Neural cell (in vitro differentiated cells): ENCODE data around the gene CDSN. TPM values are rescaled to one million over a fixed set of nuclear protein-coding genes. Genes with fewer than 3 reads are reported as not detected.

Experiments
- H2AFZ ChIP-seq: fragments of 200-600, 300-800 bp; sonication (generic), shearing (Covaris generic); 2 replicates; pipeline ENCODE4 v1.6.0; 2014; ENCODE audit warnings: low read depth, mild to moderate bottlenecking, antibody characterized with exemption, low read length, moderate library complexity
- H3F3A ChIP-seq: fragments of 200-600 bp; shearing (Covaris generic); 2 replicates; pipeline ENCODE4 v1.6.1; 2016; ENCODE audit warnings: mild to moderate bottlenecking, moderate library complexity, mixed read lengths, antibody characterized with exemption, low read length; ENCODE audit not compliant: insufficient read depth, poor library complexity, severe bottlenecking
- H3K27ac ChIP-seq: fragments of 200-600, 300-800 bp; sonication (generic), shearing (Covaris generic); 2 replicates; pipeline ENCODE4 v1.5.1; 2014; ENCODE audit warnings: mild to moderate bottlenecking, low read length, moderate library complexity
- H3K27me3 ChIP-seq: fragments of 300-800, 200-600 bp; sonication (generic), shearing (Covaris generic); 2 replicates; pipeline ENCODE4 v1.6.0; 2014; ENCODE audit warnings: mild to moderate bottlenecking, low read depth, low read length, moderate library complexity; ENCODE audit not compliant: insufficient read depth
- H3K36me3 ChIP-seq: fragments of 300-800, 200-600 bp; sonication (generic), shearing (Covaris generic); 2 replicates; pipeline ENCODE4 v1.5.1; 2014; ENCODE audit warnings: mild to moderate bottlenecking, antibody characterized with exemption, low read length, moderate library complexity; ENCODE audit not compliant: insufficient read depth
- H3K4me2 ChIP-seq: fragments of 300-800, 200-600 bp; sonication (generic), shearing (Covaris generic); 2 replicates; pipeline ENCODE4 v1.6.0; 2014; ENCODE audit warnings: mild to moderate bottlenecking, low read length
- H3K4me3 ChIP-seq: fragments of 300-800, 200-600 bp; sonication (generic), shearing (Covaris generic); 2 replicates; pipeline ENCODE4 v1.5.1; 2014; ENCODE audit warnings: mild to moderate bottlenecking, low read length, moderate library complexity
- H3K79me2 ChIP-seq: fragments of 200-600 bp; shearing (Covaris generic); replicated peaks from 2 replicates; pipeline ENCODE4 v1.6.0; 2014; ENCODE audit warnings: mild to moderate bottlenecking, low read length, moderate library complexity; ENCODE audit not compliant: insufficient read depth
- H3K9ac ChIP-seq: fragments of 300-800, 200-600 bp; sonication (generic), shearing (Covaris generic); 2 replicates; pipeline ENCODE4 v1.6.1; 2016; ENCODE audit warnings: mild to moderate bottlenecking, low read length, mixed read lengths
- H3K9me2 ChIP-seq: fragments of 200-600 bp; shearing (Covaris generic); 2 replicates; pipeline ENCODE4 v1.6.1; 2016; ENCODE audit warnings: mild to moderate bottlenecking, low read length, mixed read lengths; ENCODE audit not compliant: insufficient read depth
- H3K9me3 ChIP-seq: fragments of 200-600, 300-800 bp; sonication (generic), shearing (Covaris generic); 2 replicates; pipeline ENCODE4 v1.6.1; 2016; ENCODE audit warnings: mild to moderate bottlenecking, mixed run types, low read length, moderate library complexity, mixed read lengths
- H4K20me1 ChIP-seq: fragments of 200-600 bp; shearing (Covaris generic); 2 replicates; pipeline ENCODE4 v1.6.1; 2016; ENCODE audit warnings: mild to moderate bottlenecking, mixed run types; ENCODE audit not compliant: insufficient read depth
- MXI1 ChIP-seq: fragments of 450-650 bp; conservative IDR thresholded peaks from 2 replicates; pipeline ENCODE4 v1.6.1; 2014; ENCODE audit warnings: antibody characterized with exemption, mild to moderate bottlenecking; ENCODE audit not compliant: poor library complexity, severe bottlenecking
- POLR2AphosphoS5 ChIP-seq: IDR thresholded peaks from 2 replicates; pipeline ENCODE4 v1.6.1; 2012
- RAD21 ChIP-seq: fragments of 450-650 bp; conservative IDR thresholded peaks from 2 replicates; pipeline ENCODE4 v1.6.1; 2014; ENCODE audit warnings: antibody characterized with exemption, mild to moderate bottlenecking, moderate library complexity
- TAF1 ChIP-seq: IDR thresholded peaks from 2 replicates; pipeline ENCODE4 v1.6.1; 2012; ENCODE audit warnings: low read depth
- polyA plus RNA-seq: library from polyadenylated mRNA; depleted of rRNA; stranded (reverse); fragments of >200 nt; gene quantifications from 2 replicates; pipeline ENCODE4 v1.2.3, GENCODE V29; 2014
- TF ChIP-seq, protein P1 (sequence below): IDR thresholded peaks from 2 replicates; pipeline ENCODE4 v1.6.1; 2012; ENCODE audit warnings: borderline replicate concordance
- TF ChIP-seq, protein P2 (sequence below): fragments of 450-650 bp; IDR thresholded peaks from 2 replicates; pipeline ENCODE4 v1.5.1; 2014; ENCODE audit warnings: antibody characterized with exemption, mild to moderate bottlenecking, moderate library complexity; ENCODE audit not compliant: poor library complexity, severe bottlenecking

Gene CDSN
- polyA plus RNA-seq, 1 donor from 2014 or later, result not detected

DNA sequence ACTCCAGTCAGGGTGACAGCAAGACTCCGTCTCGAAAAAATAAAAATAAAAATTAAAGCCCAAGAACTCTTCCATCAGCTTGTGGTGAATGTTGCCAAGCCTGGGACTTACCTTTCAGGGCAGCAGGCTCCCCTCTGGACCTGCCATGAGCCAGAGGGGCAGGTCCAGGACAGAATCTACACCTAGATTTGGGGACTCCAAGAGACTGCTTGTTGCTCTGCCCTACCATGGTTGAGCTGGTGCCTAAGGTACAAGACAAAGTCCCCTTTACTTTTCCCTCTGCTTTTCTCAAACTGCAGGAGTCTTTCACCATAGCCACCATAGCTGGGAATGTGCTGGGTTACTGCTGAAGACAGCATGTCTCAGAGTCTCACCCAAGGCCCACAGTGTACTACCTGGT is 17.1 kb downstream of the CDSN start:
- H3K79me2 ChIP-seq, result no peaks in the 10 kb centered on the region
- H3K9me3 ChIP-seq, result no peaks in the 10 kb centered on the region
- no peaks in the 10 kb centered on the region for H3F3A ChIP-seq
- no peak for TF ChIP-seq MXI1
- H3K27me3 ChIP-seq, result no peaks in the 10 kb centered on the region
- H3K9me2 ChIP-seq, result no peaks in the 10 kb centered on the region
- H3K9ac ChIP-seq, result no peak overlapping the region
- no peak overlapping the region for H2AFZ ChIP-seq
- no peaks in the 10 kb centered on the region for H4K20me1 ChIP-seq
- no peaks in the 10 kb centered on the region for H3K36me3 ChIP-seq
- no peak overlapping the region for H3K27ac ChIP-seq
- no peak overlapping the region for H3K4me2 ChIP-seq
- no peak overlapping the region for H3K4me3 ChIP-seq

DNA sequence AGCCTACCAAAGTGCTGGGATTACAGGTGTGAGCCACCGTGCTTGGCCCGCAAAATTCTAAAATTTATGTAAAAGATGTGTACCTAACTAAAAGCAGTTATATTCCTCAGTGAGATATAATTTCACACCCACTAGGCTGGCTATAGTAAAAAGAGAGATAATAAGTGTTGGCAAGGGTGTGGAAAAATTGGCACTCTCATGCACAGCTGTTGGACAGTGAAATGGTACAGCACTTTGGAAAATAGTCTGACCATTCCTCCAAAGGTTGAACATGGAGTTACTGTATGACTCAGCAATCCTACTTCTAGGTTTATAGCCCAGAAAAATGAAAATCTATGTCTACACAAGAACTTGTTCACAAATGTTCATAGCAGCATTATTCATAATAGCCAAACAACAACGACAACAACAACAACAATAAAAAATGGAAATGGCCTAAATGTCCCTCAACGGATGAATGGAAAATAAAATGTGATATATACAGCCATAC is 21.8 kb downstream of the CDSN start:
- no peaks in the 10 kb centered on the region for H3K79me2 ChIP-seq
- no peaks in the 10 kb centered on the region for H3F3A ChIP-seq
- no peaks in the 10 kb centered on the region for H3K27me3 ChIP-seq
- H3K9ac ChIP-seq, result no peak overlapping the region
- H3K36me3 ChIP-seq, result no peaks in the 10 kb centered on the region
- no peaks in the 10 kb centered on the region for H3K9me2 ChIP-seq
- H2AFZ ChIP-seq, result no peak overlapping the region
- H3K9me3 ChIP-seq, result no peaks in the 10 kb centered on the region
- no peak overlapping the region for H3K4me2 ChIP-seq
- H3K4me3 ChIP-seq, result no peak overlapping the region
- TF ChIP-seq, protein P1, sequence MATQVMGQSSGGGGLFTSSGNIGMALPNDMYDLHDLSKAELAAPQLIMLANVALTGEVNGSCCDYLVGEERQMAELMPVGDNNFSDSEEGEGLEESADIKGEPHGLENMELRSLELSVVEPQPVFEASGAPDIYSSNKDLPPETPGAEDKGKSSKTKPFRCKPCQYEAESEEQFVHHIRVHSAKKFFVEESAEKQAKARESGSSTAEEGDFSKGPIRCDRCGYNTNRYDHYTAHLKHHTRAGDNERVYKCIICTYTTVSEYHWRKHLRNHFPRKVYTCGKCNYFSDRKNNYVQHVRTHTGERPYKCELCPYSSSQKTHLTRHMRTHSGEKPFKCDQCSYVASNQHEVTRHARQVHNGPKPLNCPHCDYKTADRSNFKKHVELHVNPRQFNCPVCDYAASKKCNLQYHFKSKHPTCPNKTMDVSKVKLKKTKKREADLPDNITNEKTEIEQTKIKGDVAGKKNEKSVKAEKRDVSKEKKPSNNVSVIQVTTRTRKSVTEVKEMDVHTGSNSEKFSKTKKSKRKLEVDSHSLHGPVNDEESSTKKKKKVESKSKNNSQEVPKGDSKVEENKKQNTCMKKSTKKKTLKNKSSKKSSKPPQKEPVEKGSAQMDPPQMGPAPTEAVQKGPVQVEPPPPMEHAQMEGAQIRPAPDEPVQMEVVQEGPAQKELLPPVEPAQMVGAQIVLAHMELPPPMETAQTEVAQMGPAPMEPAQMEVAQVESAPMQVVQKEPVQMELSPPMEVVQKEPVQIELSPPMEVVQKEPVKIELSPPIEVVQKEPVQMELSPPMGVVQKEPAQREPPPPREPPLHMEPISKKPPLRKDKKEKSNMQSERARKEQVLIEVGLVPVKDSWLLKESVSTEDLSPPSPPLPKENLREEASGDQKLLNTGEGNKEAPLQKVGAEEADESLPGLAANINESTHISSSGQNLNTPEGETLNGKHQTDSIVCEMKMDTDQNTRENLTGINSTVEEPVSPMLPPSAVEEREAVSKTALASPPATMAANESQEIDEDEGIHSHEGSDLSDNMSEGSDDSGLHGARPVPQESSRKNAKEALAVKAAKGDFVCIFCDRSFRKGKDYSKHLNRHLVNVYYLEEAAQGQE, result no peak
- no peak for TF ChIP-seq RAD21
- no peak overlapping the region for H3K27ac ChIP-seq
- no peaks in the 10 kb centered on the region for H4K20me1 ChIP-seq

DNA sequence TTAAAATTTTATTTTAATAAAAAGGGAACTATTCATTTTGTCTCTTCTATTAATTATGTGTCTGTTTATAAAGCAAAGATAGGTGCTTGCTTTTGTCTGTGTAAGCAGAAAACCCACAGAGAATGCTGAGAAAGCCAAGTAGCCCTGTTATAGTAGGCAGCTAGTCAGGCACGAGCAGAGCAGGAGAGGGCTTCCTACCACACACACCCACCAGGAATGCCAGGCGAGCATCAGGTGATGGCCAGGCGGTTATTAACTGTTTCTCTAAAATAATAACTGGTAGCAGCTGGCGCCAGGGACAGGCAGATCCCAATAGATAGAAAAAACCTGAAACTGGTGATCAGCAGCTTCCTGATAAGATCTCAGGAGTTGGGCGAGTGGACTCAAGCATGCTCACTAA is 23.6 kb downstream of the CDSN start:
- H3K4me3 ChIP-seq, result no peak overlapping the region
- H3K9me2 ChIP-seq, result no peaks in the 10 kb centered on the region

More for the DNA sequence above, 23.6 kb downstream of the CDSN start:
- Histone ChIP-seq H3K27me3 (no peaks in the 10 kb centered on the region), H3K27ac (no peak overlapping the region), H3K79me2 (no peaks in the 10 kb centered on the region), H3K9ac (no peak overlapping the region), H2AFZ (no peak overlapping the region), H3K4me2 (no peak overlapping the region), H3F3A (no peaks in the 10 kb centered on the region), H3K36me3 (no peaks in the 10 kb centered on the region), H4K20me1 (no peaks in the 10 kb centered on the region), H3K9me3 (no peaks in the 10 kb centered on the region)
- TF ChIP-seq TAF1, result no peak
- TF ChIP-seq MXI1, result no peak
- no peak for TF ChIP-seq POLR2AphosphoS5
- TF ChIP-seq, protein P2, sequence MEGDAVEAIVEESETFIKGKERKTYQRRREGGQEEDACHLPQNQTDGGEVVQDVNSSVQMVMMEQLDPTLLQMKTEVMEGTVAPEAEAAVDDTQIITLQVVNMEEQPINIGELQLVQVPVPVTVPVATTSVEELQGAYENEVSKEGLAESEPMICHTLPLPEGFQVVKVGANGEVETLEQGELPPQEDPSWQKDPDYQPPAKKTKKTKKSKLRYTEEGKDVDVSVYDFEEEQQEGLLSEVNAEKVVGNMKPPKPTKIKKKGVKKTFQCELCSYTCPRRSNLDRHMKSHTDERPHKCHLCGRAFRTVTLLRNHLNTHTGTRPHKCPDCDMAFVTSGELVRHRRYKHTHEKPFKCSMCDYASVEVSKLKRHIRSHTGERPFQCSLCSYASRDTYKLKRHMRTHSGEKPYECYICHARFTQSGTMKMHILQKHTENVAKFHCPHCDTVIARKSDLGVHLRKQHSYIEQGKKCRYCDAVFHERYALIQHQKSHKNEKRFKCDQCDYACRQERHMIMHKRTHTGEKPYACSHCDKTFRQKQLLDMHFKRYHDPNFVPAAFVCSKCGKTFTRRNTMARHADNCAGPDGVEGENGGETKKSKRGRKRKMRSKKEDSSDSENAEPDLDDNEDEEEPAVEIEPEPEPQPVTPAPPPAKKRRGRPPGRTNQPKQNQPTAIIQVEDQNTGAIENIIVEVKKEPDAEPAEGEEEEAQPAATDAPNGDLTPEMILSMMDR, result no peak
